Esophagus muscularis mucosa (tissue), 3 donors: ENCODE results near the gene EGF.

Source experiments
- EP300 ChIP-seq: sonication (generic); formaldehyde crosslinking; IDR thresholded peaks from one replicate; pipeline ENCODE4 v1.6.1; 2017; ENCODE audit warnings: antibody characterized with exemption
- TF ChIP-seq, protein P1 (sequence below), 3 experiments: fragments of 200-600 bp in 2 of 3; fragments of 450-650 bp in 1 of 3; sonication (generic) in 2 of 3; IDR thresholded peaks; one replicate each; pipeline ENCODE4 v1.5.1; 2017 to 2019; ENCODE audit warnings: antibody characterized with exemption in 3 of 3, mild to moderate bottlenecking in 2 of 3, moderate library complexity in 1 of 3

DNA sequence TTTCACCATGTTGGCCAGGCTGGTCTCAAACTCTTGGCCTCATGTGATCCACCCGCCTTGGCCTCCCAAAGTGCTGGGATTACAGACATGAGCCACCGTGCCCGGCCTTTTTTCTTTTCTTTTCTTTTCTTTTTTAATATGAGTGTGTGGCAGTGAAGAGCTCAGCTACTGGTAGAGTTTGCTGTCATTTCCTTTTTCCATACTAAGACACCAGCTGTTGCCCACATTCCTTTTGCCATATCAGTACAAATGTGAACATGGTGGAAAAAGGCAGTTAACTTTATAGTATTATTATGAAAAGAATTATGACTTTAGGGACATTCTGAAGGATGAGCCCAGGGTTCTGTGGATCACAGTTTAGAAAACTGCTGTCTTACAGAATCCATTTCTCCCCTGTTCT lies 69.8 kb downstream of the EGF start:
- TF ChIP-seq, protein P1, sequence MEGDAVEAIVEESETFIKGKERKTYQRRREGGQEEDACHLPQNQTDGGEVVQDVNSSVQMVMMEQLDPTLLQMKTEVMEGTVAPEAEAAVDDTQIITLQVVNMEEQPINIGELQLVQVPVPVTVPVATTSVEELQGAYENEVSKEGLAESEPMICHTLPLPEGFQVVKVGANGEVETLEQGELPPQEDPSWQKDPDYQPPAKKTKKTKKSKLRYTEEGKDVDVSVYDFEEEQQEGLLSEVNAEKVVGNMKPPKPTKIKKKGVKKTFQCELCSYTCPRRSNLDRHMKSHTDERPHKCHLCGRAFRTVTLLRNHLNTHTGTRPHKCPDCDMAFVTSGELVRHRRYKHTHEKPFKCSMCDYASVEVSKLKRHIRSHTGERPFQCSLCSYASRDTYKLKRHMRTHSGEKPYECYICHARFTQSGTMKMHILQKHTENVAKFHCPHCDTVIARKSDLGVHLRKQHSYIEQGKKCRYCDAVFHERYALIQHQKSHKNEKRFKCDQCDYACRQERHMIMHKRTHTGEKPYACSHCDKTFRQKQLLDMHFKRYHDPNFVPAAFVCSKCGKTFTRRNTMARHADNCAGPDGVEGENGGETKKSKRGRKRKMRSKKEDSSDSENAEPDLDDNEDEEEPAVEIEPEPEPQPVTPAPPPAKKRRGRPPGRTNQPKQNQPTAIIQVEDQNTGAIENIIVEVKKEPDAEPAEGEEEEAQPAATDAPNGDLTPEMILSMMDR (IDR thresholded peaks at IDR 0.05) = no peak
- TF ChIP-seq EP300 = no peak
